A549 (cell line): ENCODE data around the gene NXPH2. TPM values are rescaled to one million over a fixed set of nuclear protein-coding genes. Genes with fewer than 3 reads are reported as not detected.

Experiments
- ATAC-seq, 2 experiments: fragments of 200-7000 bp in 1 of 2; fragments of >200 bp in 1 of 2; cut with Nextera tagmentation in 1 of 2; cut with Tn5 transposase in 1 of 2; 3 replicates each; pipeline versions ENCODE4 v1.8.0 to v1.9.1; 2018 to 2020; ENCODE audit warnings: mild to moderate bottlenecking in 1 of 2, moderate library complexity in 1 of 2
- CTCF ChIA-PET: fragments of 300-600 bp; sonication (Branson Sonifier 250); formaldehyde crosslinking; extraction: SDS; loops from one replicate; lab custom pipeline; 2021; ENCODE audit warnings: antibody characterized with exemption, inconsistent platforms; lab: Yijun Ruan, JAX
- POLR2A ChIA-PET: fragments of 350-600 bp; formaldehyde crosslinking; extraction: SDS; loops from one replicate; lab custom pipeline; 2021; ENCODE audit warnings: antibody characterized with exemption, inconsistent platforms; lab: Yijun Ruan, JAX
- DNase-seq, 2 experiments: peaks; one replicate each; pipeline versions ENCODE4 v3.0.0 to v3.0.0-alpha.2; 2011 to 2016; ENCODE audit warnings: low read depth in 1 of 2, low spot score in 1 of 2
- FAIRE-seq: peaks from 2 replicates; lab custom pipeline; 2011; peaks lifted over from hg19 to GRCh38; lab: Jason Lieb, UNC
- H3K27ac ChIP-seq, 2 experiments: fragments of >200 bp; sonication (Bioruptor Twin); formaldehyde crosslinking; 3 replicates each; pipeline ENCODE4 v1.5.1; 2016 to 2017
- H3K4me1 ChIP-seq: fragments of >200 bp; sonication (Bioruptor Twin); formaldehyde crosslinking; 3 replicates; pipeline ENCODE4 v1.6.1; 2016
- H3K4me2 ChIP-seq: fragments of >200 bp; sonication (Bioruptor Twin); formaldehyde crosslinking; 3 replicates; pipeline ENCODE4 v1.6.1; 2016
- H3K4me3 ChIP-seq: fragments of >200 bp; sonication (Bioruptor Twin); formaldehyde crosslinking; 3 replicates; pipeline ENCODE4 v1.5.1; 2016
- H3K9me3 ChIP-seq: fragments of >200 bp; sonication (Bioruptor Twin); formaldehyde crosslinking; 3 replicates; pipeline ENCODE4 v1.6.1; 2016
- CBX2 ChIP-seq: fragments of 200-600 bp; sonication (generic); IDR thresholded peaks from 2 replicates; pipeline ENCODE4 v1.6.1; 2016; ENCODE audit warnings: low read depth, mild to moderate bottlenecking, borderline replicate concordance
- CBX8 ChIP-seq: fragments of 200-600 bp; sonication (generic); IDR thresholded peaks from 2 replicates; pipeline ENCODE4 v1.6.1; 2016
- CEBPB ChIP-seq, 2 experiments: fragments of >200 bp in 1 of 2; sonication (Bioruptor Twin) in 1 of 2; formaldehyde crosslinking in 1 of 2; IDR thresholded peaks; 2 replicates each; pipeline ENCODE4 v1.6.1; 2012 to 2016
- CHD2 ChIP-seq: fragments of 150-350 bp; IDR thresholded peaks from 2 replicates; pipeline ENCODE4 v1.6.1; 2014; ENCODE audit warnings: low read length; ENCODE audit not compliant: partially characterized antibody
- CHD4 ChIP-seq: fragments of 200-600 bp; sonication (generic); IDR thresholded peaks from 2 replicates; pipeline ENCODE4 v1.6.1; 2016; ENCODE audit warnings: antibody characterized with exemption, mild to moderate bottlenecking, borderline replicate concordance
- EHF ChIP-seq: fragments of 250-450 bp; sonication (Bioruptor Pico); IDR thresholded peaks from 2 replicates; pipeline ENCODE4 v1.5.0; 2020; ENCODE audit warnings: mild to moderate bottlenecking
- FOSB ChIP-seq: fragments of 250-450 bp; sonication (Bioruptor Pico); IDR thresholded peaks from 2 replicates; pipeline ENCODE4 v1.5.0; 2020; ENCODE audit warnings: mild to moderate bottlenecking, moderate library complexity
- FOSL2 ChIP-seq, 2 experiments: fragments of 450-650 bp in 1 of 2; fragments of >200 bp in 1 of 2; sonication (Bioruptor Twin) in 1 of 2; formaldehyde crosslinking; IDR thresholded peaks; 2 replicates each; pipeline versions ENCODE4 v1.5.0 to v1.6.1; 2016 to 2020; ENCODE audit warnings: mild to moderate bottlenecking in 1 of 2, moderate library complexity in 1 of 2
- FOXS1 ChIP-seq: fragments of 250-450 bp; sonication (Bioruptor Pico); IDR thresholded peaks from 2 replicates; pipeline ENCODE4 v1.5.0; 2020; ENCODE audit warnings: mild to moderate bottlenecking, moderate library complexity
- HDAC2 ChIP-seq: fragments of 200-600 bp; sonication (generic); IDR thresholded peaks from 2 replicates; pipeline ENCODE4 v1.6.1; 2016
- HOXA7 ChIP-seq: fragments of 250-450 bp; sonication (Bioruptor Pico); IDR thresholded peaks from 2 replicates; pipeline ENCODE4 v1.5.0; 2020; ENCODE audit warnings: mild to moderate bottlenecking, moderate library complexity
- HOXB13 ChIP-seq: fragments of 250-450 bp; sonication (Bioruptor Pico); IDR thresholded peaks from 2 replicates; pipeline ENCODE4 v1.5.0; 2020; ENCODE audit warnings: low read depth, mild to moderate bottlenecking, moderate library complexity
- JUNB ChIP-seq: fragments of >200 bp; sonication (Bioruptor Twin); formaldehyde crosslinking; IDR thresholded peaks from 2 replicates; pipeline ENCODE4 v1.6.1; 2016
- RCOR1 ChIP-seq: fragments of 150-350 bp; IDR thresholded peaks from 2 replicates; pipeline ENCODE4 v1.6.1; 2014; ENCODE audit warnings: antibody characterized with exemption, low read length, low read depth
- RNF2 ChIP-seq: fragments of 200-600 bp; sonication (generic); IDR thresholded peaks from 2 replicates; pipeline ENCODE4 v1.6.1; 2016; ENCODE audit warnings: low read depth, mild to moderate bottlenecking, antibody characterized with exemption, moderate library complexity, borderline replicate concordance
- ZFP36 ChIP-seq: fragments of 450-650 bp; IDR thresholded peaks from 2 replicates; pipeline ENCODE4 v1.6.1; 2014; ENCODE audit warnings: borderline replicate concordance; ENCODE audit not compliant: partially characterized antibody
- ZNF302 ChIP-seq: fragments of 250-450 bp; sonication (Bioruptor Pico); IDR thresholded peaks from 2 replicates; pipeline ENCODE4 v1.9.0; 2021; ENCODE audit warnings: inconsistent platforms, mild to moderate bottlenecking, moderate library complexity
- ZSCAN20 ChIP-seq: fragments of 250-450 bp; sonication (Bioruptor Pico); IDR thresholded peaks from 2 replicates; pipeline ENCODE4 v1.8.0; 2022; ENCODE audit warnings: mild to moderate bottlenecking, moderate library complexity
- WGBS: methylation state at CpG from one replicate; pipeline ENCODE4 v1.1.6; 2017; ENCODE audit errors: missing lambda C conversion rate; 5-methylcytosine and 5-hydroxymethylcytosine counted together
- polyA plus RNA-seq, 4 experiments: library from polyadenylated mRNA; depleted of rRNA in 3 of 4; stranded (reverse); fragments of >200 nt; fragmentation: RNase III in 1 of 4; extraction: RNeasy Plus Mini Kit Qiagen cat#74134 plus additional on column Dnase treatment in 1 of 4; gene quantifications; 2 replicates in 3 of 4; 3 replicates in 1 of 4; pipeline ENCODE4 v1.2.3, GENCODE V29; 2011 to 2017
- TF ChIP-seq, protein P1 (sequence below): fragments of 250-450 bp; sonication (Bioruptor Pico); IDR thresholded peaks from 2 replicates; pipeline ENCODE4 v1.5.0; 2021; ENCODE audit warnings: mild to moderate bottlenecking, moderate library complexity, borderline replicate concordance
- TF ChIP-seq, protein P2 (sequence below): IDR thresholded peaks from 2 replicates; pipeline ENCODE4 v1.6.1; 2012
- TF ChIP-seq, protein P3 (sequence below): IDR thresholded peaks from 2 replicates; pipeline ENCODE4 v1.6.1; 2012

The NXPH2 gene
- polyA plus RNA-seq, 2 of the 4 experiments (the other 2 are of a cell fraction), result not detected

DNA sequence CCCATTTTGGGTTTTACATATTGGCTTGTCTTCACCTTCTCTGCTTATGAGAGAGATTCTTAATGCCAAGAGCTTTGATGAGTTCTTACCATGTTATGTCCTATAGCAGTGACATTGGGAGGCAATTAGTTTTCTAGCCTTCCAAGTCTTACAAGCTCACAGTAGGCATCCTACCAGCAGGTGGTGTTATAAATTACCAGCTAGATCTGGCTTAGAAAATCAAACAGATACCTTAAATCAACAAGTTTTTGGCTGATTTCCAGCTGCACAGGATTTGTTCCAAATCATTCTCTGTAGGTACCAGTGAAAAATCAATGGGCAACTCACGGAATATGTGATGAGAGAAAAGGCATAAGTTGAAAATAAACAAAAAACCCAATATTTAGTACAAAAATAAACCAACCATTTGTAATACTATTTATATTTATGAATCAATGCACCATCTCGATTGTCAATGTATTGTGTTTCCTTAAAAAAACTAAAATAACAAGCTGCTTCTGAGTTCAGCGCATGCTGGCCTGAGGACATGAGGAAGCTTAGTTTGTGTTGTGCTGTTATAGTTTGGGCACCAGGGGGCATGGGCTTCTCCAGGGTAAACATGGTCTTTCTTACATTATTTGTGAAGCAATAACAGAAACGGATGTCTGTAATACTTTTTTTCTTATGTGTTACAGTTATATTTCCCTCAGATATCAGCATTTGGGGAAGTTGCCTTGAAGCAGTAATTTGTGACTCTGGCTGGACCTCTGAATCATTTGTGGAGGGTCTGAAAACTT, 34.1 kb upstream of the NXPH2 start:
- Histone ChIP-seq H3K4me3 (no peak overlapping the region), H3K4me2 (no peak overlapping the region), H3K9me3 (no peaks in the 10 kb centered on the region; the same call in 2 of the 3 replicates), H3K4me1 (no peaks in the 10 kb centered on the region), H3K27ac (no peak overlapping the region)
- DNase-seq, result peak in 1 of 2 experiments; percentile 18
- FAIRE-seq, result no peak
- ATAC-seq, result peak in 1 of 2 experiments; percentile 70; a peak in 3 of 6 replicates
- POLR2A ChIA-PET, result no interaction called here
- CTCF ChIA-PET, result interaction anchor here (0.7 to 5.3 kb wide), 6 partner anchors 9 to 926 kb away, joined by 3 to 32 read pairs (median 4); no protein-coding TSS in a partner anchor
- TF ChIP-seq, protein P1, sequence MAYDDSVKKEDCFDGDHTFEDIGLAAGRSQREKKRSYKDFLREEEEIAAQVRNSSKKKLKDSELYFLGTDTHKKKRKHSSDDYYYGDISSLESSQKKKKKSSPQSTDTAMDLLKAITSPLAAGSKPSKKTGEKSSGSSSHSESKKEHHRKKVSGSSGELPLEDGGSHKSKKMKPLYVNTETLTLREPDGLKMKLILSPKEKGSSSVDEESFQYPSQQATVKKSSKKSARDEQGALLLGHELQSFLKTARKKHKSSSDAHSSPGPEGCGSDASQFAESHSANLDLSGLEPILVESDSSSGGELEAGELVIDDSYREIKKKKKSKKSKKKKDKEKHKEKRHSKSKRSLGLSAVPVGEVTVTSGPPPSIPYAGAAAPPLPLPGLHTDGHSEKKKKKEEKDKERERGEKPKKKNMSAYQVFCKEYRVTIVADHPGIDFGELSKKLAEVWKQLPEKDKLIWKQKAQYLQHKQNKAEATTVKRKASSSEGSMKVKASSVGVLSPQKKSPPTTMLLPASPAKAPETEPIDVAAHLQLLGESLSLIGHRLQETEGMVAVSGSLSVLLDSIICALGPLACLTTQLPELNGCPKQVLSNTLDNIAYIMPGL (CRISPR knock-in tag), result no peak
- TF ChIP-seq CBX2, result no peak
- no peak for TF ChIP-seq ZNF302 (CRISPR knock-in tag)
- TF ChIP-seq CHD4, result no peak
- TF ChIP-seq, protein P2, sequence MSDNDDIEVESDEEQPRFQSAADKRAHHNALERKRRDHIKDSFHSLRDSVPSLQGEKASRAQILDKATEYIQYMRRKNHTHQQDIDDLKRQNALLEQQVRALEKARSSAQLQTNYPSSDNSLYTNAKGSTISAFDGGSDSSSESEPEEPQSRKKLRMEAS, result no peak
- TF ChIP-seq EHF (CRISPR knock-in tag), result no peak
- no peak for TF ChIP-seq ZSCAN20 (CRISPR knock-in tag)
- no peak for TF ChIP-seq ZFP36
- TF ChIP-seq HDAC2, result no peak
- TF ChIP-seq, protein P3, sequence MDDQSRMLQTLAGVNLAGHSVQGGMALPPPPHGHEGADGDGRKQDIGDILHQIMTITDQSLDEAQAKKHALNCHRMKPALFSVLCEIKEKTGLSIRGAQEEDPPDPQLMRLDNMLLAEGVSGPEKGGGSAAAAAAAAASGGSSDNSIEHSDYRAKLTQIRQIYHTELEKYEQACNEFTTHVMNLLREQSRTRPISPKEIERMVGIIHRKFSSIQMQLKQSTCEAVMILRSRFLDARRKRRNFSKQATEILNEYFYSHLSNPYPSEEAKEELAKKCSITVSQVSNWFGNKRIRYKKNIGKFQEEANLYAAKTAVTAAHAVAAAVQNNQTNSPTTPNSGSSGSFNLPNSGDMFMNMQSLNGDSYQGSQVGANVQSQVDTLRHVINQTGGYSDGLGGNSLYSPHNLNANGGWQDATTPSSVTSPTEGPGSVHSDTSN, result no peak
- WGBS, result 39% methylated on average over 4 of the region's 4 CpGs

DNA sequence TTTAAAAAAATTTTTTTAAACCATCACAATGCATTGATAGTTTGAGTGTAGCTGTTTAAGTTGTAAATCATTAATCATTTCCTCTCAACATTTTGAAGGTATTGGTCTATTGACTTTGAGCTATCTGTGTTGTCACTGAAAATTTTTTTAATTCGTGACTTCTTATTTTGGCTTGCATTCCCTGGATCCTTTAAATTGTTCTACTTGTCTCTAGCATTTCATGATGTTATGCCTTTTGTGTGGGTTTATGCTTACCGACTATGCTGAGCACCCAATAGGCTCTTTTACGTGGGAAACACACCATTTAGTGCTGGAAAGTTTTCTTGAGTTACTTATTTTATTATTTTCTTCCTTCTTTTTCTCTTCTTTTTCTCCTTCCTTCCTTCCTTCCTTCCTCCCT, 31.2 kb upstream of the NXPH2 start:
- ATAC-seq (no peak), DNase-seq (no peak), FAIRE-seq (no peak)
- Histone ChIP-seq H3K4me3 (no peak overlapping the region), H3K4me1 (no peaks in the 10 kb centered on the region), H3K27ac (no peak overlapping the region), H3K9me3 (no peaks in the 10 kb centered on the region; the same call in 2 of the 3 replicates), H3K4me2 (no peak overlapping the region)
- 4% methylated on average over 3 of the region's 3 CpGs for WGBS
- POLR2A ChIA-PET, result no interaction called here
- CTCF ChIA-PET, result interaction anchor here (0.6 to 2.1 kb wide), 4 partner anchors 16 to 867 kb away, joined by 3 to 6 read pairs (median 4); no protein-coding TSS in a partner anchor
- no peak for TF ChIP-seq HOXB13 (CRISPR knock-in tag)
- no peak for TF ChIP-seq HOXA7 (CRISPR knock-in tag)
- TF ChIP-seq RNF2, result no peak
- no peak for TF ChIP-seq EHF (CRISPR knock-in tag)
- no peak for TF ChIP-seq FOSB (CRISPR knock-in tag)
- no peak for TF ChIP-seq FOSL2 (IDR thresholded peaks at IDR 0.05)
- TF ChIP-seq FOSL2 (CRISPR knock-in tag; IDR thresholded peaks at IDR 0.05), result no peak
- no peak for TF ChIP-seq CEBPB (IDR thresholded peaks at IDR 0.05)
- TF ChIP-seq CBX8, result no peak
- no peak for TF ChIP-seq JUNB
- no peak for TF ChIP-seq FOXS1 (CRISPR knock-in tag)
- no peak for TF ChIP-seq RCOR1
- no peak for TF ChIP-seq CHD2
